Spleen (tissue), 7 donors: ENCODE data around the gene DCD.

Experiments used
- POLR2AphosphoS5 ChIP-seq, 3 donors: sonication (generic); formaldehyde crosslinking; IDR thresholded peaks; one replicate each; pipeline ENCODE4 v1.5.1; 2017; ENCODE audit warnings: antibody characterized with exemption in 3 of 3
- TF ChIP-seq, protein P1 (sequence below), 11 experiments: fragments of 200-600 bp in 7 of 11; fragments of 450-650 bp in 4 of 11; sonication (generic) in 4 of 11; IDR thresholded peaks in 8 of 11; conservative IDR thresholded peaks in 3 of 11; 1 replicate in 7 of 11; 2 replicates in 4 of 11; pipeline versions ENCODE4 v1.4.0 to v1.8.0; 2016 to 2021; ENCODE audit warnings: antibody characterized with exemption in 11 of 11, inconsistent platforms in 4 of 11, mild to moderate bottlenecking in 1 of 11
- donor health status: DM: no; HTN: no; CAD: no; lungs with moderate emphysema.
- donor health status: DM: no; HTN: no; CAD: no.
- donor health status: DM: no; HTN: no; CAD: no.

DNA sequence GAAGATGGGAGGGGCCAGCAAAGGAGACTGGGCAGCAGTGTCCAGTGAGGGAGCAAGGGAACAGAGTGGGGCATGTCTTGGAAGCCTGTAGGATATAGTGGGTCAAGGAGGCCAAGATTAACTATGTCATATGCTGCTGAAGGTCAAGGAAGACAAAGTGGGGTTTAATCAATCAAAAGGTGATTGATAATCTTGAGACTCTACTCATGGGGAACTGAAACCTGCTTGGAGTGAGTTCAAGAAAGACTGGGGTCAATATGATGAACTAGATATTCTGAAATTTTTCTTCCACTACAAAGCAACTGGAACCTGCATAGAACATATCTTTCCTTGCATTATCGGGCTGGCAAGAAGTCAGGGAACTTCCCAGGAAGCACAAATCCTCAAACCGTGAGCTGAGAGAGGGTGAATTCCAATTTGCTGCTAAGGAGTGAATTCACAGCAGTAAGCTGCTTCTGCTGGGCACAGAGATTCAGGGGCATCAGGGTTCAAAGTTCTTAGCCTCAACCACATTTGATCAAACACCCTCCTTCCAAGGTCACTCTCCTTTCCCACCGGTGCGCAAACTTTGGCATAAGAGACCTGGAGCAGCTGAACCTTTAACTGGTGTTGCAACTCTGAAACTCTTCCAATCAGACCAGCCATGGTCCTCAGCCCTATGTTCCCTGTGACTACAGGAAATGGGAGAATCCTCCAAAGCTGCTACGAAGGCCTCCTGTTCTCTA is 40.3 kb upstream of the DCD start:
- TF ChIP-seq, protein P1, sequence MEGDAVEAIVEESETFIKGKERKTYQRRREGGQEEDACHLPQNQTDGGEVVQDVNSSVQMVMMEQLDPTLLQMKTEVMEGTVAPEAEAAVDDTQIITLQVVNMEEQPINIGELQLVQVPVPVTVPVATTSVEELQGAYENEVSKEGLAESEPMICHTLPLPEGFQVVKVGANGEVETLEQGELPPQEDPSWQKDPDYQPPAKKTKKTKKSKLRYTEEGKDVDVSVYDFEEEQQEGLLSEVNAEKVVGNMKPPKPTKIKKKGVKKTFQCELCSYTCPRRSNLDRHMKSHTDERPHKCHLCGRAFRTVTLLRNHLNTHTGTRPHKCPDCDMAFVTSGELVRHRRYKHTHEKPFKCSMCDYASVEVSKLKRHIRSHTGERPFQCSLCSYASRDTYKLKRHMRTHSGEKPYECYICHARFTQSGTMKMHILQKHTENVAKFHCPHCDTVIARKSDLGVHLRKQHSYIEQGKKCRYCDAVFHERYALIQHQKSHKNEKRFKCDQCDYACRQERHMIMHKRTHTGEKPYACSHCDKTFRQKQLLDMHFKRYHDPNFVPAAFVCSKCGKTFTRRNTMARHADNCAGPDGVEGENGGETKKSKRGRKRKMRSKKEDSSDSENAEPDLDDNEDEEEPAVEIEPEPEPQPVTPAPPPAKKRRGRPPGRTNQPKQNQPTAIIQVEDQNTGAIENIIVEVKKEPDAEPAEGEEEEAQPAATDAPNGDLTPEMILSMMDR (IDR thresholded peaks at IDR 0.05 in 8 of 11, conservative IDR thresholded peaks at IDR 0.05 in 3 of 11) = no peak
- TF ChIP-seq POLR2AphosphoS5 (IDR thresholded peaks at IDR 0.05) = no peak
